GM21390 (cell line): ENCODE results near the gene APBA2.

Source experiments
- ATAC-seq: cut with Tn5 transposase; IDR thresholded peaks from one replicate; pipeline ENCODE4 v1.9.1; 2021; ENCODE audit not compliant: unreplicated experiment

APBA2 gene

DNA sequence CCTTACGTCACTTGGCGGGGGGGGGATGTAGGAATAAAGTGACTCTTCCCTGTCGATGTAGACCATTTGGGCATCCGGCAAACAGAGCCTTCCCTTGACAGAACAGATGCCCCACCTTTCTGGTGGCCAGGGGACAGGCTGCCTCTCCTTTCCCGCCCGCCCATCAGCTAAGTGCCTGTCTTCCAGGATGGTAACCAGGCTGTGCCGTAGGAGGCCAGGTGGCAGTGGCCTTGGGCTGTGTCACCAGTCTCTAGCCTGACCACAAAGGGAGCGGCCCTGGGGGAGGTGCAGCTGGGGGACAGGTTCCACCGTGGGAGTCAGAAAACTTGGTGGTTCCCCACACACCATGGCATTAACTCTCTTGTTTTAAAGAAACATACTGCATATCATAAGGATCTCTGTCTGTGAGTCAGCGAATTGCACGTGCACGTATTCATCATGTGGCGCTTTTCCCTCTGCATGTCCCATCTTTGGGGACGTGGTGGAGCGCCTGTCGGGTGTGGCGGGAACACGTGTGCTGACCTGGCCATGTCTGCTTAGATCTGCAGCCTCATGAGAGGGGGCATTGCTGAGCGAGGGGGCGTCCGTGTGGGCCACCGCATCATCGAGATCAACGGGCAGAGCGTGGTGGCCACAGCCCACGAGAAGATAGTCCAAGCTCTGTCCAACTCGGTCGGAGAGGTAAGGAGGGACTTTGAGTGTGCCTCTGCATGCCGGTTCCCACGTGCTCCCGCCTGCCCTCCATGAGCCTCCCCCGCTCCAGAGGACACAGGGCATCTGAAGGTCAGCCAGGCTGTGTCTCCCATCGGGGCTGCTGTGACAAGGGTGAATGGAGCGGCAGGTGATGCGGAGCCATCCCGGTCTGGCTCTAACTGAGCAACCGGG lies 227.8 kb downstream of the APBA2 start:
- ATAC-seq = no peak

DNA sequence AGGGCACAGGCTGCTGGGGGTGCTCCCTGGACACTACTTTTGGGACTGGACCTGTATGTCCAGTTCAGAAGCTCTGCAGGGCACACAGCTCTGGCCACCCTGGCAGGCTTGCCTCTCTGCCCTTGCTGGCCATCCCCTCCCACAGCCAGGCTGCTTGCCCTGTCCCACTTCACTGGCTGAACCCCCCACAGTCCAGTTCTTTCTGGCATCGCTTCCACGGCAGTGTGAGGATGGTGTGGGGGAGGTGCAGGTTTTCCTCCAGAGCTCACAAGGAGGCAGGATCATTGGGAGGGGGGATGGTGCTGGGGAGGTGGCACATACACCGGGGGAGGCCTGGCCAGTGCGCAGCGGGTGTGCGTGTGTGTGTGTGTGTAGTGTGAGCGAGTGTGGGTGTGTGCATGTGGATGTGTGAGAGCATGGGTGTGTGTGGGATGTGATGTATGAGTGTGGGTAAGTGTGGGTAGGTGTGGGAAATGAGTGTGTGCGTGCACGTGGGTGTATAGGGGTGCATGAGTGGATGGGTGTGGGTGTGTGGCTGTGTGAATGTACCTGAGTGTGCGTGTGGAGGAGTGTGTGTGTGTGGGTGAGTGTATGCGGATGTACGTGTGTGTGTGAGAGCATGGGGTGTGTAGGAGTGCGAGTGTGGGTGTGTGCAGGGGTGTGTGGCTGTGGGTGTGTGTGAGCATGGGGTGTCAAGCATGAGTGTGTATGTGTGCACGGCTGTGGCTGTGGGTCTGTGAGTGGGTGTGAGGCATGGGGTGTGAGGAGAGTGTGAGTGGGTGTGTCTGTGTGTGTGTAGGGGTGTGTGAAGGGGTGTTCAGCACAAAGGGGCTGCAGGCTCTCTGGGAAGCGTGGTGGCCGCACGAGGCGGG lies 228.7 kb downstream of the APBA2 start:
- ATAC-seq = no peak

- no peak for ATAC-seq
Measured at GRCh38 chr15:29115093-29115991, 229.6 kb downstream of the APBA2 start.

DNA sequence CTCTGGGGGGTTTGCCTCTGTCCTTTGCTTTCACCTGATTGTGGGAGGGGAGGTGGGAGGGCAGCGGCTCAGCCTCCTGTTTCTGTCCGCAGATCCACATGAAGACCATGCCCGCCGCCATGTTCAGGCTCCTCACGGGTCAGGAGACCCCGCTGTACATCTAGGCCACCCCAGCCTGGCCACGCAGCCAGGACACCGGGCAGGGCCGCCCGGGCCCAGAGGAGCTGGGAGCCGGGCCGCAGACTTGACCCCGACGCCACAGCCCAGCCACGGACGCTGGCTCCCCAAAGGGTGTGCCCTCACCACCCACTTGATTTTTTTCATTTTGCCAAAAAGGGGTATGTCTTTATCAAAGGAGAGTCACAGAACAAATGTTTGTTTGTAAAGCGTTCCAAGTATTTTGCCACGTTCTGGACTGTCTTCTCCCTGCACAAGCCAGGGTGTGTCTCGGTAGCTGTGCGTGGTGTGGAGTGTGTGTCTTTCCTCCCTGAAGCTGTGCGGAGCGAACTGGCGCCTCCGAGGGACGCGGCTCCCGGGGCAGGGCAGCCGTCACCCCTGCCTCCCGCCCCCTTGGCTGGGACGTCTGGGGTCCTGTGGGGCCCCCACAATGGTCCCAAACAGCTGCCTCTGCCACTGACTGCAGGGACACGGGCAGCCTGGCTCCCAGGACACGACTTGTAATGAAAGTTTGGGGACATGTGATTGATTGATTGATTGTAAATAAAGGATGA lies 231.4 kb downstream of the APBA2 start:
- ATAC-seq = no peak

DNA sequence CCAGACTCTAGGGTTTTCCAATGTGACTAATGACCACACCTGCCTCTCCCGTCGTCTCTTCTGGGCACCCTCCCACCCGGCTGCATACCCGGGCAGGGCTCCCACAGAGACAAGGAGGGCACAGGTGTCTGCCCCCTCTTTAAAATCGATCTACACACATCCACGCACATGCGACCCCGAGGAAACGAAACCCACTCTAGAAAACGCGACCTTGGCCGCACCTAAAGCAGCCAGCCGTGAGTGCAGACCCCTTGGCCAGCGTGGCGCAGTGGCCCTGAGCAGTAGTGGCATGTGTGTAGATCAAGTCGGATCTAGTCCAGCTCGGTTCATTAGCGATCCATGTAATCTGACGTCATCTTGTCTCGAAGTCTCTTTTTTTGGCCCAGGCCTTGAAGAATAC lies 232.0 kb downstream of the APBA2 start:
- no peak for ATAC-seq

GRCh38 chr15:29119847-29120246 lies 234.1 kb downstream of the APBA2 start:
- no peak for ATAC-seq

GRCh38 chr15:29120593-29121368 lies 235.0 kb downstream of the APBA2 start:
- ATAC-seq = no peak

GRCh38 chr15:29121369-29121656 lies 235.5 kb downstream of the APBA2 start:
- ATAC-seq = no peak

DNA sequence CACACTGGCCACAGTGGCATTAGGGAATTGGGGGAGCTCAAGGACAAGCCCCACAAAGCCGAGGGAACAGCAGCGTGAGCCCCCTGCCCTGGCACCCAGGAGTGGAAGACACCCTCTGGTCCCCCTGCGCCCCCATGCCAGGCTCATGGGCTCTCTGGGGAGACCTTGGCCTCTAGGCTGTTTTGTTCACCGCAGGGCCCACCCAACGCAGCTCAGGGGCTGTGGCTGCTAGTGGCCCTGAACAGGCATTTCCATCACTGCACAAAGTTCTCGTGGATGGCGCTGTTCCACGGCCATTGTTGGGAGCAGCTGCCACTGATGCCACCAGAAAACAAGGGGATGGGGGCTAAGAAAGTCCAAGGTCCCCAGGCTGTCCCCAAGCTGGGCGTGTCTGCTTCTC lies 236.1 kb downstream of the APBA2 start:
- no peak for ATAC-seq

DNA sequence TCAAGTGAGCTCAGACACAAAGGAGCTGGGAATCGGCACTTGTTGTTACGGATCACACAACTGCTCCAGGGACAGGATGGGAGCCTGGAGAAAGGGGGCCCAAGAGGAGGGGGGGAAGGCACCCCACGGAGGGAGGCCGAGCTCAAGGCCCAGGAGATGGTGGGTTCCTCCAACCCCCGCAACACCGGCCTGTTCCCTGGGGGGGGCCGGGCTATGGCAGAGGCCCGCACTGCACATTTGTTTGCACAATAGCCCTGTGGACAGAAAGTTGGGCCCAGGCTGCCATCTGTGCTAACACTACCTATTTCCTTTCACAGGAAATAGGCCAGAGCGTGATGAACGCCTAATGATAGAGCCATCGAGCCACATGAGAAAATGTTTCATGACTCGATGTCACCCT lies 236.7 kb downstream of the APBA2 start:
- no peak for ATAC-seq

- ATAC-seq = no peak
Measured at GRCh38 chr15:29123171-29123570, 237.4 kb downstream of the APBA2 start.

- no peak for ATAC-seq
Measured at GRCh38 chr15:29123991-29124390, 238.2 kb downstream of the APBA2 start.

DNA sequence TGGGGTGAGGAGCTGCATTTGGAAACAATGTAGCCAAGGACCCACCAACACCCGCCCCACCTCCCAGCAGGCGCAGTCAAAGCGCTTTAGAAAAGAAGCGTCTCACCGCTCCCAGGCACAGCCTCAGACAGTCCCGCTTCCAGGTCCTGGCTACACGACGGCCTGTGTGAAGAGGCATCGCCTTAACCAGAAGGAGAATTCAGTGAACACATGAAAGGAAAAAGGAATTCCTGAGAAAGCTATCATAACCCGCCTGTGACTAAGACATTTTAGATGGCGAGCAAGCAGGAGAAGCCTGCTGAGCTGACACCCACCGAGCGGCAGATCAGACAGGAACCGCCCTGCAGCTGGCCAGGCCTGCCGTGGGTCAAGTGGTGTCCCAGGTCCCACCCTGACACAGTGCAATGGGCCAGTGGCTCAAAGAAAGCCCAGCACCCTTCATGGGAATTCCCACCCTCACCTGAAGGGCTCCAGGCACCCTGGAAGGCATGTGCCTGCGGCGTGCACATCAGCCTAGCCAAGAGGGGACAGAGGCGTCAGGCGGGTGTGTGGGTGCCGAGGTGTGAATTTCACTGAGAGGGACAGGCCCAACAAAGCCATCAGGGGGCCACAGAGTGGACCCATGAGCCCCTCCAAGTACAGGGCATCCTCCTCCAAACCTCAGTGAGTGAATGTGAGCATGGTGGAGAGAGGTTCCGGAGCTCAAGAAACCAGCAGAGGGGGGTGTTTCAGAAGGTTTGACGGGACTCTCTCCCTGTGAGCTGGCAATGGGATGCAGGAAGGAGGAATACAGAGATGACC lies 239.0 kb downstream of the APBA2 start:
- no peak for ATAC-seq

DNA sequence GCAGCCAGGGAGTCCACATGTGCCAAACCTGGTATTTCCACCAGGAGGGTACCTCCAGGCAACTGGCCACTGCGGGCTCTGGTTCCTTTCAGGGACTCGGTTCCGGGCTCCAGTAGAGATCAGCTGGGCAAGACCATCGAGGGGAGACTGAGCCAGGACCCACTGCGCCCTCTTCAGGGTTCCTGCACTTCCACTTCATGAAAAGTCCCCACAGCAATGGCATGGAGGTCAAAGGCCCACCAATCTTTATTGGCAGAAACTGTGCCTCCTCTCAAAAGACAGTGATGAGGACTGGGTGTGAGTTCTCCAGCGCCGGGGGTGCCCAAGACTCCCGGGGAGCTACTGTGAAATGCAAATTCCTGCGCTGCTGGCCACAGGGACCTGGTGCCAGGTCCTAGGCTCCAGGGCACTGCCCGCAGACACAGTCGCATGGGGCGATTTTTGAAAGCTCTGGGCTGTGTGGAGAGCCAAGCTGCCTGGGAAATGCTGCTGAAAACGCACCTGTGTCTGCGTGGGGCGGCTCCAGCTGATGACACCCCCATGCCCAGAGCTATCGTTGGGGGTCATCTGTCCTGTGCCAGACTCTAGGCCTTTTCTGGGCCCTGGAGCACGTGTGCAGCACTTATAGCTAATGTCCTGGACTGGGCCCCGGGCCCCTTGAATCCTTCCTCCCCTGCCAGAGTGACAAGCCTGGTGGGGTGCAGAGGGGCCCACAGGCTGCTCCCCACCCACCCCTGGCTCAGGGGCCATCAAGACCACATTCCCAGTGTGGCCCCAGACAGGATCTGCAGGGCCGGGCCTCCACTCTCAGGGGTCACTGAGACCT lies 239.8 kb downstream of the APBA2 start:
- no peak for ATAC-seq

DNA sequence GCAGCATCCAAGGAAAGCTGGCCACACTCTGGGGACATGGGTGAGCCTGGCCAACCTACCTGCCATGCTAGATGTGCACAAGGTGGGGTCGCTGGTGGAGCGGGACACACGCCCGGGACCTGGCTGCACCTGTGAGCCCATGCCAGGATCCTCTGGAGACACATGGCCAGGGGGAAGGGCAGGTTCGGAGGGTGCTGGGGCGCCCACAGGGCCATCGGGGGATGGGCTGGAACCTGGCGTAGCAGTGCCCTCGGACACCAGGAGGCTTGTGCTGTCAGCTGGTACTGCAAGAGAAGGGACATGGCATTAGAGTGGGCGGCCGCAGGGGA lies 240.4 kb downstream of the APBA2 start:
- no peak for ATAC-seq

GRCh38 chr15:29126821-29127461 lies 241.2 kb downstream of the APBA2 start:
- ATAC-seq = no peak

- no peak for ATAC-seq
Measured at GRCh38 chr15:29127506-29128430, 242.0 kb downstream of the APBA2 start.
